ENCODE measurements around the gene EPB41L2. TPM values are rescaled to one million over a fixed set of nuclear protein-coding genes. Genes with fewer than 3 reads are reported as not detected.
A peak's percentile ranks its signal among the peaks of the same experiment; 100 is the strongest.

The EPB41L2 gene
- total RNA-seq, 1 donor from 2014 or later = 3.2 TPM

DNA sequence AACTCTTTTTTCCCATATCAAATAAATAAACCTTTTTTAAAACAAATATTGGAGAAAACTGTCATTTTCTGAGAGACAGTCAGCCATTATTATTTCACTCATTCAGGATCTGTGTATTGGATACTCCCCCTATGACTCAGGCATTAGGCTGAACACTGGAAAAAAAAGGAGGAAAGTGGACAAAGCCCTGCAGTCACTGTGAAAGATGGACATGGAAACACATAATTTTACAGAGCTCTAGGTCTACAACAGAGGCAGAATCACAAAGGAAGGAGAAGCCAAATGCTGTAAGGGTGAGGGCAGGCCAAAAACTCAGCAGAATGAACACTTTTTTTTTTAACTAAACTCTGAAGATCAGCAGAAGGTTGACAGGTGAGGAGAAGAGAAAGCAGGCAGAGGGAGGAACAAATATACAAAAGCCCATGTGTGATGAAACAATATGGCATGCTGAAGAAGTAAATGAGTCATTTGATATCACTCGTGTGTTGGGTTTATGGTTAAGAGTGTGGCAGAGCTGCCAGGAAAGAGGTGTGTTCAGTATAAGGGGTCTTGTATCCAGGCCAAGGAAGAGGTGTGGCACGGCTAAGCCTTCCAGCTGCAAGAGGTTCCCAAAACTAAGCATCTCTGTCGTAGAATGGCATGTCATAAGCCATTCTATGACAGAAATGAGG, 39.1 kb downstream of the EPB41L2 start:
- TF ChIP-seq, protein P1, sequence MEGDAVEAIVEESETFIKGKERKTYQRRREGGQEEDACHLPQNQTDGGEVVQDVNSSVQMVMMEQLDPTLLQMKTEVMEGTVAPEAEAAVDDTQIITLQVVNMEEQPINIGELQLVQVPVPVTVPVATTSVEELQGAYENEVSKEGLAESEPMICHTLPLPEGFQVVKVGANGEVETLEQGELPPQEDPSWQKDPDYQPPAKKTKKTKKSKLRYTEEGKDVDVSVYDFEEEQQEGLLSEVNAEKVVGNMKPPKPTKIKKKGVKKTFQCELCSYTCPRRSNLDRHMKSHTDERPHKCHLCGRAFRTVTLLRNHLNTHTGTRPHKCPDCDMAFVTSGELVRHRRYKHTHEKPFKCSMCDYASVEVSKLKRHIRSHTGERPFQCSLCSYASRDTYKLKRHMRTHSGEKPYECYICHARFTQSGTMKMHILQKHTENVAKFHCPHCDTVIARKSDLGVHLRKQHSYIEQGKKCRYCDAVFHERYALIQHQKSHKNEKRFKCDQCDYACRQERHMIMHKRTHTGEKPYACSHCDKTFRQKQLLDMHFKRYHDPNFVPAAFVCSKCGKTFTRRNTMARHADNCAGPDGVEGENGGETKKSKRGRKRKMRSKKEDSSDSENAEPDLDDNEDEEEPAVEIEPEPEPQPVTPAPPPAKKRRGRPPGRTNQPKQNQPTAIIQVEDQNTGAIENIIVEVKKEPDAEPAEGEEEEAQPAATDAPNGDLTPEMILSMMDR (IDR thresholded peaks at IDR 0.05; ENCODE audit: insufficient read depth, low read length, severe bottlenecking) = no peak
- FAIRE-seq (no peak), DNase-seq (ENCODE audit: low read depth) (peak; percentile 77)
- H3K36me3 ChIP-seq (ENCODE audit: control insufficient read depth, insufficient read depth, low read length) = no peaks in the 10 kb centered on the region
- no peaks in the 10 kb centered on the region for H3K27me3 ChIP-seq (ENCODE audit: control insufficient read depth, insufficient read depth, low read length)
- no peak overlapping the region for H3K4me3 ChIP-seq (ENCODE audit: low read depth, low read length)

DNA sequence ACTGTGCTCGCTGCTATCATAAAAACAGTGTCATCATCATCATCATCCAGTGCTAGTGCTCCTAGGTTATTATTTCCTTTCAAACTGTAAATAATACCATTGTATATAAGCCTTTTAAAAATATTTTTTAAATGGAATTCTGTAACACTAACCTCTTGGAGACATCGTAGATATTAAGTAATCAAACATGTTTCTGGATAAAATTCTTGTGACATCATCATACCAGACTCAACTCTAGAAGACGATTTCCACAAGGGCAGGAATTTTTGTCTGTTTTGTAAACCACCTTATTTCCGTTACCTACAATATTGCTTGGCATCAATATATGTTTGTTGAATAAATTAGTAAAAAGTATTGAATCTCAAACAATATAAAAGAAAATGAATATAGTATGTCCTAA, 40.4 kb downstream of the EPB41L2 start:
- Histone ChIP-seq H3K36me3 (ENCODE audit: control insufficient read depth, insufficient read depth, low read length) (no peaks in the 10 kb centered on the region), H3K4me3 (ENCODE audit: low read depth, low read length) (no peak overlapping the region), H3K27me3 (ENCODE audit: control insufficient read depth, insufficient read depth, low read length) (no peaks in the 10 kb centered on the region)
- no peak for FAIRE-seq
- DNase-seq (ENCODE audit: low read depth) = no peak
- TF ChIP-seq, protein P1 (IDR thresholded peaks at IDR 0.05; ENCODE audit: insufficient read depth, low read length, severe bottlenecking) = no peak

DNA sequence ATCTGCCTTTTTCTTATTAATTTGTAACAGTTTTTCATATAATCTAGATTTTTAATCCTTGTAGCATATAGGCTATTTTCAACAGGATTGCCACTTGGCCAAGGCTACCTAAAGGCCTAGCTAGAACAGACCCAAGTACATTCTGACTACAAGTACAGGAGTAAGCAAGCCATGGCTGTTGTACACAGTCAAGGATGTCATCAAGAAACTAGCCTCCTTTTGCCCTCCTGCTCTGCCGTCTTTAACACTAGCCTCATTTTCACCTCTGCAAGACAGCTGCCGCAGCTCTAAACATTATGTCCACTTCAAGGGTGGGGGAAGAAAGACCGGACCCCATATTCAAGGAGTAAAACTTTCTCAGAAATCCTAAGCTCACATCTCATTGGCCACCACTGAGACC, 45.1 kb downstream of the EPB41L2 start:
- DNase-seq (ENCODE audit: low read depth) = no peak
- no peak overlapping the region for H3K4me3 ChIP-seq (ENCODE audit: low read depth, low read length)
- no peaks in the 10 kb centered on the region for H3K36me3 ChIP-seq (ENCODE audit: control insufficient read depth, insufficient read depth, low read length)
- TF ChIP-seq, protein P1 (IDR thresholded peaks at IDR 0.05; ENCODE audit: insufficient read depth, low read length, severe bottlenecking) = no peak
- FAIRE-seq = no peak
- H3K27me3 ChIP-seq (ENCODE audit: control insufficient read depth, insufficient read depth, low read length) = no peaks in the 10 kb centered on the region

DNA sequence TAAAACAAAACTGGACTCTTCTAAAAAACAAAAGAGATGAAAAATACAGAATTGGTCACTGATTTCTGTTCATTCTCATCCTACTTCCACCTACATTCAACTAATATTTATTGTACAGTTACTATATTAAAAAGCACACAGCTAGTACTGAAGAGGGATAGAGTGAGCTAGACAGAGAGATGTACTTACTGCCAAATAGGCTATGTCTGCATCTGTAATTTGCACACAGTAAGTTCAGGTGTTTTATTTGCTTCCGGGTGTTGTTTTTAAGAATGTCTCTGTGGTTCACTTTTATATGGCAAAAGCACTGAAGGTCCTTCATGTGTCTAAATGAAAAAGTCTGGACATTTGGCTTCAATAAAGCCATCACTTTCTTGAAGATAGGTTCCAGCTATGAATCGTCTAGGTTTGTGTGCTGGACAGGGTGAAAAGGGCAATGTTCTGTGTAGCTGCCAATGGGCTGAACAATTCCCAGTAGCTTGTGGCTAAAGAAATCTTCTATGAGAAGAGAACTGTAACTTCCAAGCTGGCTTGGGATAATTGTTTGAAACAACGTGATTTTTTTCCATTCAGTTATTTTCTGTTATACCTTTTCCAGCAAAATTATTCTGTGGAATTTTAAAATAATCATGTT, 47.3 kb downstream of the EPB41L2 start:
- no peak overlapping the region for H3K4me3 ChIP-seq (ENCODE audit: low read depth, low read length)
- no peaks in the 10 kb centered on the region for H3K36me3 ChIP-seq (ENCODE audit: control insufficient read depth, insufficient read depth, low read length)
- TF ChIP-seq, protein P1 (IDR thresholded peaks at IDR 0.05; ENCODE audit: insufficient read depth, low read length, severe bottlenecking) = no peak
- DNase-seq (ENCODE audit: low read depth) = no peak
- no peaks in the 10 kb centered on the region for H3K27me3 ChIP-seq (ENCODE audit: control insufficient read depth, insufficient read depth, low read length)
- no peak for FAIRE-seq

DNA sequence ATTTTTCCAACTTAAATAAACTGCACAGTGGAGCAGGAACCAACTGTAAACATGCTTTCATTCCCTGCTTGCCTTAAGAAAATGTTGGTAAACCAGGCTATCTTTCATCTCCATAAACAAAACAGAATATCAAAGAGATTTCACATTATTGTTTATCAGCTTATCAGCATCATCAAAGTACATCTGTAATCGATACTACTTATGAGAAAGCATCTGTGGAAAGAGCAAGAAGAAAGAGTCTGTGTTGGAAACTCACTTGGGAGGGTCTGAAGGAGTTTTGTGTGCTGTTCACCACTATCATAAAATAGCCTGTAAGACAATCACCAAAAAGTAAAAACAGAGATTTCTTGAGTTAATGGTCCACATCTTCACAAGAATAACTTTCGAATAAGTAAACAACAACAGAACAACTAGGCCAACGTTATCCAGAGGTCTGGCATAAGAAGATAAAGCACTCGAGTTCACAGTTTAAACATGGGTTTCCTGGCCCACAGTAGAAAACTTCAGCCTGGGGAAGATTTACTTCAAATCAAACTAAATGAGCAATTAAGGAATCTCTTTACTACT, 47.9 kb downstream of the EPB41L2 start:
- Histone ChIP-seq H3K4me3 (ENCODE audit: low read depth, low read length) (no peak overlapping the region), H3K36me3 (ENCODE audit: control insufficient read depth, insufficient read depth, low read length) (no peaks in the 10 kb centered on the region), H3K27me3 (ENCODE audit: control insufficient read depth, insufficient read depth, low read length) (no peaks in the 10 kb centered on the region)
- FAIRE-seq = no peak
- no peak for DNase-seq (ENCODE audit: low read depth)
- TF ChIP-seq, protein P1 (IDR thresholded peaks at IDR 0.05; ENCODE audit: insufficient read depth, low read length, severe bottlenecking) = no peak

All from bronchial epithelial cell (primary cell).